ENCODE results near the gene PKIB. TPM values are rescaled to one million over a fixed set of nuclear protein-coding genes. Genes with fewer than 3 reads are reported as not detected.

The PKIB gene
- total RNA-seq, 4 donors from 2014 or later: 0.90 to 5.7 (median 2.0) TPM; not detected in 1

- no peaks in the 10 kb centered on the region for H3K36me3 ChIP-seq
- TF ChIP-seq CTCF (IDR thresholded peaks at IDR 0.05) (no peak), POLR2A (IDR thresholded peaks at IDR 0.05) (no peak), EP300 (IDR thresholded peaks at IDR 0.05) (no peak)
- no peak for DNase-seq (ENCODE audit: low spot score in 2 of 2)
- no peaks in the 10 kb centered on the region for H3K9me3 ChIP-seq
- no peak overlapping the region for H3K27ac ChIP-seq
- no peaks in the 10 kb centered on the region for H3K27me3 ChIP-seq
- no peak overlapping the region for H3K4me3 ChIP-seq
- 90 to 95% methylated on average over 2 of the region's 2 CpGs for WGBS, 2 donors
- no peaks in the 10 kb centered on the region for H3K4me1 ChIP-seq
Observed at GRCh38 chr6:122619309-122619708, 9.1 kb downstream of the PKIB start.

- H3K36me3 ChIP-seq: no peaks in the 10 kb centered on the region
- 88 to 94% methylated on average over 3 of the region's 3 CpGs for WGBS, 2 donors
Observed at GRCh38 chr6:122620428-122620827, 10.2 kb downstream of the PKIB start.

GRCh38 chr6:122620902-122621301, 10.7 kb downstream of the PKIB start:
- H3K27ac ChIP-seq: no peak overlapping the region
- no peaks in the 10 kb centered on the region for H3K4me1 ChIP-seq
- 81 to 87% methylated on average over 3 of the region's 3 CpGs for WGBS, 2 donors
- DNase-seq (ENCODE audit: low spot score in 2 of 2): no peak
- H3K4me3 ChIP-seq: no peak overlapping the region
- H3K27me3 ChIP-seq: no peaks in the 10 kb centered on the region
- TF ChIP-seq EP300 (IDR thresholded peaks at IDR 0.05) (no peak), CTCF (IDR thresholded peaks at IDR 0.05) (no peak), POLR2A (IDR thresholded peaks at IDR 0.05) (no peak)
- no peaks in the 10 kb centered on the region for H3K36me3 ChIP-seq
- no peaks in the 10 kb centered on the region for H3K9me3 ChIP-seq

More at GRCh38 chr6:122620428-122620827, 10.2 kb downstream of the PKIB start:
- H3K4me3 ChIP-seq: no peak overlapping the region
- no peaks in the 10 kb centered on the region for H3K27me3 ChIP-seq
- H3K9me3 ChIP-seq: no peaks in the 10 kb centered on the region
- H3K4me1 ChIP-seq: no peaks in the 10 kb centered on the region
- TF ChIP-seq CTCF (IDR thresholded peaks at IDR 0.05) (no peak), EP300 (IDR thresholded peaks at IDR 0.05) (no peak), POLR2A (IDR thresholded peaks at IDR 0.05) (no peak)
- no peak overlapping the region for H3K27ac ChIP-seq
- DNase-seq (ENCODE audit: low spot score in 2 of 2): no peak

- Histone ChIP-seq H3K27me3 (no peaks in the 10 kb centered on the region), H3K4me1 (no peaks in the 10 kb centered on the region), H3K4me3 (no peak overlapping the region), H3K36me3 (no peaks in the 10 kb centered on the region), H3K27ac (no peak overlapping the region), H3K9me3 (no peaks in the 10 kb centered on the region)
- WGBS, 2 donors: 73 to 76% methylated on average over 2 of the region's 2 CpGs
- TF ChIP-seq CTCF (IDR thresholded peaks at IDR 0.05) (no peak), POLR2A (IDR thresholded peaks at IDR 0.05) (no peak), EP300 (IDR thresholded peaks at IDR 0.05) (no peak)
- DNase-seq (ENCODE audit: low spot score in 2 of 2): no peak
Observed at GRCh38 chr6:122621638-122622037, 11.4 kb downstream of the PKIB start.

- TF ChIP-seq CTCF (IDR thresholded peaks at IDR 0.05) (no peak), POLR2A (IDR thresholded peaks at IDR 0.05) (no peak), EP300 (IDR thresholded peaks at IDR 0.05) (no peak)
- no peaks in the 10 kb centered on the region for H3K4me1 ChIP-seq
- 47 to 60% methylated on average over 4 of the region's 4 CpGs for WGBS, 2 donors
- H3K27me3 ChIP-seq: no peaks in the 10 kb centered on the region
- H3K9me3 ChIP-seq: no peaks in the 10 kb centered on the region
- no peak overlapping the region for H3K27ac ChIP-seq
- peak in 1 of 2 donors; percentile 6 for DNase-seq (ENCODE audit: low spot score in 2 of 2)
- no peak overlapping the region for H3K4me3 ChIP-seq
- no peaks in the 10 kb centered on the region for H3K36me3 ChIP-seq
Observed at GRCh38 chr6:122622479-122622878, 12.3 kb downstream of the PKIB start.
